PFSK-1 (cell line): Measurements from ENCODE around the gene NUP155.

Experiments used
- POLR2AphosphoS5 ChIP-seq: IDR thresholded peaks from 2 replicates; pipeline ENCODE4 v1.6.1; 2012; ENCODE audit warnings: low read depth, mild to moderate bottlenecking, control low read depth, low read length, moderate library complexity
- REST ChIP-seq, 2 experiments: IDR thresholded peaks; 2 replicates each; pipeline versions ENCODE4 v1.6.1 to v1.8.0; 2011 to 2012; ENCODE audit warnings: low read depth in 2 of 2, low read length in 2 of 2, control low read depth in 1 of 2, inconsistent platforms in 1 of 2, mild to moderate bottlenecking in 1 of 2, moderate library complexity in 1 of 2; ENCODE audit not compliant: insufficient read depth in 1 of 2
- SIN3A ChIP-seq: IDR thresholded peaks from 2 replicates; pipeline ENCODE4 v1.6.1; 2012; ENCODE audit warnings: mild to moderate bottlenecking, low read length, moderate library complexity, borderline replicate concordance; ENCODE audit not compliant: insufficient read depth
- TAF1 ChIP-seq: IDR thresholded peaks from 2 replicates; pipeline ENCODE4 v1.6.1; 2012; ENCODE audit warnings: low read length, control low read depth, borderline replicate concordance; ENCODE audit not compliant: insufficient read depth

GRCh38 chr5:37316027-37316426 is 54.9 kb downstream of the NUP155 start:
- TF ChIP-seq TAF1 (no peak), REST (IDR thresholded peaks at IDR 0.05; ENCODE audit: insufficient read depth in 1 of 2, low read depth in 2 of 2, low read length in 2 of 2) (no peak), SIN3A (no peak), POLR2AphosphoS5 (no peak)
